Prostate gland (tissue), 2 donors: ENCODE measurements around the gene STAM. TPM values are rescaled to one million over a fixed set of nuclear protein-coding genes. Genes with fewer than 3 reads are reported as not detected.

ENCODE experiments used
- DNase-seq: peaks from one replicate; pipeline ENCODE4 v3.0.0-alpha.2; 2019; ENCODE audit warnings: low spot score
- H3K27ac ChIP-seq, 2 donors: fragments of 200-600 bp; sonication (generic); 2 replicates each; pipeline ENCODE4 v1.5.1; 2017 to 2019
- H3K27me3 ChIP-seq: fragments of 200-600 bp; sonication (generic); replicated peaks from 2 replicates; pipeline ENCODE4 v1.5.1; 2019; ENCODE audit not compliant: insufficient read depth
- H3K36me3 ChIP-seq, 2 donors: fragments of 200-600 bp; sonication (generic); 1 replicate in 1 of 2; 2 replicates in 1 of 2; pipeline versions ENCODE4 v1.5.1 to v1.8.1; 2017 to 2019
- H3K4me1 ChIP-seq: fragments of 200-600 bp; sonication (generic); replicated peaks from 2 replicates; pipeline ENCODE4 v1.5.1; 2019
- H3K4me3 ChIP-seq, 2 donors: fragments of 200-600 bp; sonication (generic); 2 replicates each; pipeline ENCODE4 v1.5.1; 2017 to 2019
- H3K9me3 ChIP-seq: fragments of 200-600 bp; sonication (generic); 2 replicates; pipeline ENCODE4 v1.5.1; 2017
- CTCF ChIP-seq, 4 experiments: fragments of 200-600 bp in 2 of 4; fragments of 450-650 bp in 2 of 4; sonication (generic) in 2 of 4; IDR thresholded peaks; 1 replicate in 3 of 4; 2 replicates in 1 of 4; pipeline ENCODE4 v1.5.1; 2016 to 2019; ENCODE audit warnings: antibody characterized with exemption in 4 of 4, mild to moderate bottlenecking in 2 of 4, moderate library complexity in 2 of 4
- POLR2A ChIP-seq: fragments of 450-650 bp; IDR thresholded peaks from one replicate; pipeline ENCODE4 v1.6.1; 2016; ENCODE audit warnings: antibody characterized with exemption, mild to moderate bottlenecking
- POLR2AphosphoS5 ChIP-seq: sonication (generic); formaldehyde crosslinking; IDR thresholded peaks from one replicate; pipeline ENCODE4 v1.6.1; 2017; ENCODE audit warnings: antibody characterized with exemption
- WGBS: methylation state at CpG from one replicate; pipeline ENCODE4 v1.1.5; 2018; 5-methylcytosine and 5-hydroxymethylcytosine counted together
- intact Hi-C: fragments of 100-400 bp; cut with DNase I; formaldehyde crosslinking; loops from one replicate; pipeline ENCODE4 v1.14.2; 2022
- total RNA-seq, 2 donors: library from RNA; depleted of rRNA; stranded (reverse); fragments of >200 nt; gene quantifications; one replicate each; pipeline ENCODE4 v1.1.0, GENCODE V29; 2016

The STAM gene
- total RNA-seq, 2 donors from 2014 or later, result 18.2 to 40.0 TPM

GRCh38 chr10:17684537-17684936, 40.6 kb downstream of the STAM start:
- no peak overlapping the region for H3K27ac ChIP-seq
- no peaks in the 10 kb centered on the region for H3K36me3 ChIP-seq
- intact Hi-C loops, result no loop called here
- H3K4me1 ChIP-seq, result no peaks in the 10 kb centered on the region
- TF ChIP-seq POLR2A (no peak), CTCF (IDR thresholded peaks at IDR 0.05) (no peak), POLR2AphosphoS5 (no peak)
- no peaks in the 10 kb centered on the region for H3K9me3 ChIP-seq
- 95% methylated on average over 6 of the region's 6 CpGs for WGBS
- H3K27me3 ChIP-seq, result no peaks in the 10 kb centered on the region
- DNase-seq, result no peak
- H3K4me3 ChIP-seq, result no peak overlapping the region

GRCh38 chr10:17685233-17685840, 41.4 kb downstream of the STAM start:
- TF ChIP-seq POLR2A, result no peak
- TF ChIP-seq CTCF (IDR thresholded peaks at IDR 0.05), result no peak
- no peak for TF ChIP-seq POLR2AphosphoS5
- H3K4me3 ChIP-seq, result no peak overlapping the region
- WGBS, result 97% methylated on average over 3 of the region's 3 CpGs
- H3K9me3 ChIP-seq, result no peaks in the 10 kb centered on the region
- H3K36me3 ChIP-seq, result no peaks in the 10 kb centered on the region
- DNase-seq, result no peak
- no peaks in the 10 kb centered on the region for H3K4me1 ChIP-seq
- no peaks in the 10 kb centered on the region for H3K27me3 ChIP-seq
- intact Hi-C loops, result no loop called here
- no peak overlapping the region for H3K27ac ChIP-seq

- intact Hi-C loops, result no loop called here
- H3K9me3 ChIP-seq, result no peaks in the 10 kb centered on the region
- no peak overlapping the region for H3K4me3 ChIP-seq
- WGBS, result 94% methylated on average over 15 of the region's 15 CpGs
- no peak for DNase-seq
- H3K27me3 ChIP-seq, result no peaks in the 10 kb centered on the region
- no peak overlapping the region for H3K27ac ChIP-seq
- TF ChIP-seq POLR2A (no peak), POLR2AphosphoS5 (no peak), CTCF (IDR thresholded peaks at IDR 0.05) (no peak)
- no peaks in the 10 kb centered on the region for H3K36me3 ChIP-seq
- H3K4me1 ChIP-seq, result no peaks in the 10 kb centered on the region
Measured at GRCh38 chr10:17687117-17687831, 43.3 kb downstream of the STAM start.

- Histone ChIP-seq H3K4me3 (no peak overlapping the region), H3K36me3 (no peaks in the 10 kb centered on the region), H3K9me3 (no peaks in the 10 kb centered on the region), H3K27ac (no peak overlapping the region), H3K27me3 (no peaks in the 10 kb centered on the region), H3K4me1 (no peaks in the 10 kb centered on the region)
- DNase-seq, result no peak
- TF ChIP-seq POLR2AphosphoS5 (no peak), POLR2A (no peak), CTCF (IDR thresholded peaks at IDR 0.05) (no peak)
- intact Hi-C loops, result no loop called here
Measured at GRCh38 chr10:17689137-17689536, 45.2 kb downstream of the STAM start.

- Histone ChIP-seq H3K4me3 (no peak overlapping the region), H3K9me3 (no peaks in the 10 kb centered on the region), H3K27me3 (no peaks in the 10 kb centered on the region), H3K36me3 (no peaks in the 10 kb centered on the region), H3K4me1 (no peaks in the 10 kb centered on the region), H3K27ac (no peak overlapping the region)
- no peak for DNase-seq
- TF ChIP-seq POLR2AphosphoS5, result no peak
- no peak for TF ChIP-seq CTCF (IDR thresholded peaks at IDR 0.05)
- TF ChIP-seq POLR2A, result no peak
- intact Hi-C loops, result no loop called here
- WGBS, result 64% methylated on average over 1 of the region's 1 CpG
Measured at GRCh38 chr10:17693009-17693408, 49.1 kb downstream of the STAM start.
